Smooth muscle cell (in vitro differentiated cells): ENCODE measurements around the gene DDX59. TPM values are rescaled to one million over a fixed set of nuclear protein-coding genes. Genes with fewer than 3 reads are reported as not detected.

Experiments used
- DNase-seq: peaks from one replicate; lab custom pipeline; 2025; ENCODE audit not compliant: unreplicated experiment; lab: John Stamatoyannopoulos, UW
- H2AFZ ChIP-seq: fragments of 200-600 bp; sonication (generic); 2 replicates; pipeline ENCODE4 v1.6.0; 2016; ENCODE audit warnings: antibody characterized with exemption, low read depth, mild to moderate bottlenecking
- H3F3A ChIP-seq: fragments of 200-600 bp; sonication (generic); 2 replicates; pipeline ENCODE4 v1.6.0; 2017; ENCODE audit warnings: antibody characterized with exemption, low read depth
- H3K27ac ChIP-seq: fragments of 200-600 bp; sonication (generic); 2 replicates; pipeline ENCODE4 v1.5.1; 2016; ENCODE audit warnings: low read depth, mild to moderate bottlenecking
- H3K27me3 ChIP-seq: fragments of 200-600 bp; sonication (generic); 2 replicates; pipeline ENCODE4 v1.6.1; 2016; ENCODE audit warnings: low read depth, mild to moderate bottlenecking
- H3K36me3 ChIP-seq: fragments of 200-600 bp; sonication (generic); 2 replicates; pipeline ENCODE4 v1.5.1; 2016; ENCODE audit warnings: low read depth
- H3K4me1 ChIP-seq: fragments of 200-600 bp; sonication (generic); 2 replicates; pipeline ENCODE4 v1.5.1; 2016; ENCODE audit warnings: low read depth
- H3K4me2 ChIP-seq: fragments of 200-600 bp; sonication (generic); 2 replicates; pipeline ENCODE4 v1.6.0; 2016; ENCODE audit warnings: mild to moderate bottlenecking
- H3K4me3 ChIP-seq: fragments of 200-600 bp; sonication (generic); 2 replicates; pipeline ENCODE4 v1.5.1; 2016; ENCODE audit warnings: mild to moderate bottlenecking
- H3K79me2 ChIP-seq: fragments of 200-600 bp; sonication (generic); 2 replicates; pipeline ENCODE4 v1.6.0; 2016; ENCODE audit warnings: low read depth, mild to moderate bottlenecking
- H3K9ac ChIP-seq: fragments of 200-600 bp; sonication (generic); 2 replicates; pipeline ENCODE4 v1.6.0; 2016; ENCODE audit warnings: low read depth
- H3K9me3 ChIP-seq: fragments of 200-600 bp; sonication (generic); replicated peaks from 2 replicates; pipeline ENCODE4 v1.5.1; 2016; ENCODE audit warnings: low read depth
- H4K20me1 ChIP-seq: fragments of 200-600 bp; sonication (generic); 2 replicates; pipeline ENCODE4 v1.6.0; 2016; ENCODE audit warnings: low read depth
- WGBS: methylation state at CpG from one replicate; pipeline ENCODE4 v1.1.7; 2016; ENCODE audit warnings: low lambda C conversion rate; 5-methylcytosine and 5-hydroxymethylcytosine counted together
- polyA plus RNA-seq: library from polyadenylated mRNA; unstranded; fragments of >200 nt; fragmentation: Nextera tagmentation; extraction: Ambion mirVana; gene quantifications from 2 replicates; pipeline ENCODE4 v1.2.1, GENCODE V29; 2016
- total RNA-seq: library from RNA; depleted of rRNA; stranded (reverse); fragments of >200 nt; gene quantifications from 2 replicates; pipeline ENCODE4 v1.2.3, GENCODE V29; 2014
- TF ChIP-seq, protein P1 (sequence below): fragments of 200-600 bp; sonication (generic); IDR thresholded peaks from 2 replicates; pipeline ENCODE4 v1.5.1; 2017; ENCODE audit warnings: borderline replicate concordance, mild to moderate bottlenecking, antibody characterized with exemption; ENCODE audit not compliant: insufficient read depth, poor library complexity, severe bottlenecking

DDX59 gene
- total and polyA plus RNA-seq, 2 experiments from 2014 or later: 7.7 to 22.5 TPM

DNA sequence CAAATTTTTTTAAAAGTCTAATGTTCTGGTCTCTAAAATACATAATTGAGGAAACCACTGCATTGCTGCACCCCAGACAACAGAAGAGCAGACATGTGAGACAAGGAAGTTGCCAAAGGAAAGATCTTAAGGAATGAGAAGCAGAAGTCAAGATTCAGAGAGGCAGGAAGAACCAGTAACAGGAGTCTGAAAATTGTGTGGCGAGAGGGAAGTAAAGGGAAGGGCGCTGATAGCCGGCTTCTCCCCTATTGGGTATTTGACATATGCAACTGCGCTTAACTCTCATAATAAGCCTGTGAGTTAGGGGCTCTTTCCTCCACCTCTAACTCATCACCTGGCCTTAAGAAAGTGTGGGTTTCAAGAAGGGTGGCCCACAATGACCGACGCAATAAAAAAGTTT, 27.2 kb downstream of the DDX59 start:
- TF ChIP-seq, protein P1, sequence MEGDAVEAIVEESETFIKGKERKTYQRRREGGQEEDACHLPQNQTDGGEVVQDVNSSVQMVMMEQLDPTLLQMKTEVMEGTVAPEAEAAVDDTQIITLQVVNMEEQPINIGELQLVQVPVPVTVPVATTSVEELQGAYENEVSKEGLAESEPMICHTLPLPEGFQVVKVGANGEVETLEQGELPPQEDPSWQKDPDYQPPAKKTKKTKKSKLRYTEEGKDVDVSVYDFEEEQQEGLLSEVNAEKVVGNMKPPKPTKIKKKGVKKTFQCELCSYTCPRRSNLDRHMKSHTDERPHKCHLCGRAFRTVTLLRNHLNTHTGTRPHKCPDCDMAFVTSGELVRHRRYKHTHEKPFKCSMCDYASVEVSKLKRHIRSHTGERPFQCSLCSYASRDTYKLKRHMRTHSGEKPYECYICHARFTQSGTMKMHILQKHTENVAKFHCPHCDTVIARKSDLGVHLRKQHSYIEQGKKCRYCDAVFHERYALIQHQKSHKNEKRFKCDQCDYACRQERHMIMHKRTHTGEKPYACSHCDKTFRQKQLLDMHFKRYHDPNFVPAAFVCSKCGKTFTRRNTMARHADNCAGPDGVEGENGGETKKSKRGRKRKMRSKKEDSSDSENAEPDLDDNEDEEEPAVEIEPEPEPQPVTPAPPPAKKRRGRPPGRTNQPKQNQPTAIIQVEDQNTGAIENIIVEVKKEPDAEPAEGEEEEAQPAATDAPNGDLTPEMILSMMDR: no peak
- Histone ChIP-seq H2AFZ (no peak overlapping the region), H3F3A (peaks cover 3% of the 10 kb centered on the region), H3K27ac (peak overlapping the region; percentile 58), H3K4me2 (peak overlapping the region; percentile 46), H3K36me3 (no peaks in the 10 kb centered on the region), H3K4me1 (no peaks in the 10 kb centered on the region), H3K27me3 (no peaks in the 10 kb centered on the region), H3K9me3 (no peaks in the 10 kb centered on the region), H4K20me1 (no peaks in the 10 kb centered on the region), H3K79me2 (no peaks in the 10 kb centered on the region), H3K9ac (no peak overlapping the region), H3K4me3 (no peak overlapping the region)
- no peak for DNase-seq
- WGBS: 76% methylated on average over 6 of the region's 6 CpGs

DNA sequence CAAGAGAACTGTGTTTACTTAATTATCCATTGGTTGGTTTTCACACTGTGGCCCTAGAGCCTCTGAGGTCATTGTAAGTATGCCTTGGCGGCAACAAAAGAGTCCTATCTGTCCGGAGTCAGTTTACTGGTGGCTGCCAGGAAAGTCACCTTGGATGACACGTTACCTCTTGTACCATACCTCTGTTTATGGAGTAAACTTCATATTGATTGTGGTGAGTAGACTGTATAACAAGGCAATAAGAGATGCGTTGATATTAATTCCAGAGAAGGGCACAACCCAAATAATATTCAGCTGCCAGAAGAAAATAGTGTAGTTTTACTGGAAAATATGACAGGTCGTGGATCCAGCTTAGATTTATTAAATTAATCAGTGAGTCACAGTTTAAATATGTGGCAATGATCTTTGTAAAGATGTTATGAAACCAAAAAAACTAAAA, 28.7 kb downstream of the DDX59 start:
- Histone ChIP-seq H3K36me3 (no peaks in the 10 kb centered on the region), H3K9ac (peak overlapping the region; percentile 5), H2AFZ (no peak overlapping the region), H3K79me2 (no peaks in the 10 kb centered on the region), H3F3A (peaks cover 3% of the 10 kb centered on the region), H3K4me2 (no peak overlapping the region), H3K4me3 (no peak overlapping the region), H3K4me1 (no peaks in the 10 kb centered on the region), H3K27ac (peak overlapping the region; percentile 79), H4K20me1 (no peaks in the 10 kb centered on the region), H3K27me3 (no peaks in the 10 kb centered on the region), H3K9me3 (no peaks in the 10 kb centered on the region)
- TF ChIP-seq, protein P1: no peak
- no peak for DNase-seq
- 92% methylated on average over 5 of the region's 5 CpGs for WGBS

DNA sequence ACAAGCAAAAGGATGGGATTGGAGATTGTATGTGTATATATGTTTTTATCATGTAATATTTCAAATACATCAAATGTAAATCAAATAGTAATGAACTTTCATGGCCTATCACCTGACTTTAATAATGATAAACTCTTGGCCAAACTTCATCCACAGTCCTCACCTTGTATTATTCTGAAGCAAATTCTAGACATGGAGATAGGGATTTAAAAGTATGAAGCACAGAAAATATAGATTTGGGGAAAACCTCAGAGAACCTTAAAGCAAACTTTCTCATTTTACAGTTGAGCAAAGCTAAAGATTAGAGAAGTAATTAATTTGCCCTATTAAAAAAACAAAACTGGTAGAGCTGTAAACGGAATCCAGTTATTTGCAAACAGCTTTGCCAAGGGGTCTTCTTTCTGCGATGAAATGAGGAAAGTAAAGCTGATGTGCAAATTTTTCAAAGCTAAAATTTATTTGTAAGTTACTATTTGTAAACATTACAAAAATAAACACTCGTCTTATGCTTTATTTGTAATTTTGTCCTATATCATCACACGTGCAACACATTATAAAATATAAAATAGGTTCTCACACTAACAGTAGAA, 29.2 kb downstream of the DDX59 start:
- TF ChIP-seq, protein P1: no peak
- Histone ChIP-seq H3K4me1 (no peaks in the 10 kb centered on the region), H3F3A (peaks cover 3% of the 10 kb centered on the region), H3K36me3 (no peaks in the 10 kb centered on the region), H3K27ac (peak overlapping the region; percentile 79), H3K27me3 (no peaks in the 10 kb centered on the region), H3K4me3 (no peak overlapping the region), H3K9me3 (no peaks in the 10 kb centered on the region), H2AFZ (peak overlapping the region; percentile 13), H3K9ac (peak overlapping the region; percentile 5), H4K20me1 (no peaks in the 10 kb centered on the region), H3K4me2 (peak overlapping the region; percentile 41), H3K79me2 (no peaks in the 10 kb centered on the region)
- no peak for DNase-seq
- 91% methylated on average over 4 of the region's 4 CpGs for WGBS

DNA sequence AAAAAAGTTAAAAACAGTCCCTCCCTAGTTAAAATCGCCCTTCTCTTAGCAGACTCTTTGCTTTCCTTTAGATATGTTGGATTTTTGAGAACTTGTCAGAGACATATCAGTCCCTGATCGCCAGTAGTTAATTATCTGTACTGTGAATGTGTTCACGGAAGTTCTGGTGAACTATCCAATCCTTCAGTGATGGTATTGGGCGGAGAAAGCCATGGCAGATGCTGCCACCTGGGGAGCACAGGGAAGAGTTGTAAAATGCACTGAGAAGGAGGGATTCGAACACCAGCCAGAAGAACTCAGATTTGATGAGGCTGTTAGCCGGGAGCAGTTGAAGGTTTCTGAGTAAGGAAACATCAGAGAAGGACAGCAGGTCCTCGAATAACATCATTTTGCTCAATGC, 31.6 kb downstream of the DDX59 start:
- 83% methylated on average over 7 of the region's 7 CpGs for WGBS
- no peaks in the 10 kb centered on the region for H3K9me3 ChIP-seq
- TF ChIP-seq, protein P1: no peak
- no peak overlapping the region for H3K4me3 ChIP-seq
- H3K4me1 ChIP-seq: no peaks in the 10 kb centered on the region
- peaks cover 3% of the 10 kb centered on the region for H3F3A ChIP-seq
- no peak overlapping the region for H3K9ac ChIP-seq
- peak overlapping the region; percentile 33 for H2AFZ ChIP-seq
- no peak overlapping the region for H3K4me2 ChIP-seq
- no peak for DNase-seq
- H4K20me1 ChIP-seq: no peaks in the 10 kb centered on the region
- H3K36me3 ChIP-seq: no peaks in the 10 kb centered on the region
- H3K79me2 ChIP-seq: no peaks in the 10 kb centered on the region
- no peak overlapping the region for H3K27ac ChIP-seq
- no peaks in the 10 kb centered on the region for H3K27me3 ChIP-seq
